ENCODE results near the gene DENND1A.
"Not testable (repeated sequence)": the region's sequence is repeated elsewhere in the genome, so short reads cannot be mapped to it uniquely, and the experiment has no call there.

DENND1A gene

GRCh38 chr9:123816817-123817472 is 113.0 kb downstream of the DENND1A start:
- DNase-seq (ENCODE audit: low spot score): no peak

GRCh38 chr9:123815856-123816255 is 114.1 kb downstream of the DENND1A start:
- not testable (repeated sequence) for DNase-seq (ENCODE audit: low spot score)

GRCh38 chr9:123814496-123814895 is 115.4 kb downstream of the DENND1A start:
- no peak for DNase-seq (ENCODE audit: low spot score)

GRCh38 chr9:123812984-123813383 is 116.9 kb downstream of the DENND1A start:
- DNase-seq (ENCODE audit: low spot score): no peak

GRCh38 chr9:123807251-123807650 is 122.7 kb downstream of the DENND1A start:
- DNase-seq (ENCODE audit: low spot score): no peak

- no peak for DNase-seq (ENCODE audit: low spot score)
Observed at GRCh38 chr9:123806829-123807228, 123.1 kb downstream of the DENND1A start.

GRCh38 chr9:123798195-123798594 is 131.7 kb downstream of the DENND1A start:
- no peak for DNase-seq (ENCODE audit: low spot score)

GRCh38 chr9:123796618-123797484 is 133.1 kb downstream of the DENND1A start:
- no peak for DNase-seq (ENCODE audit: low spot score)

- DNase-seq (ENCODE audit: low spot score): no peak
Observed at GRCh38 chr9:123796094-123796493, 133.8 kb downstream of the DENND1A start.

- no peak for DNase-seq (ENCODE audit: low spot score)
Observed at GRCh38 chr9:123795336-123795735, 134.6 kb downstream of the DENND1A start.

GRCh38 chr9:123792501-123792900 is 137.4 kb downstream of the DENND1A start:
- no peak for DNase-seq (ENCODE audit: low spot score)

GRCh38 chr9:123789554-123790292 is 140.2 kb downstream of the DENND1A start:
- DNase-seq (ENCODE audit: low spot score): no peak

- DNase-seq (ENCODE audit: low spot score): no peak
Observed at GRCh38 chr9:123787416-123787815, 142.5 kb downstream of the DENND1A start.

- DNase-seq (ENCODE audit: low spot score): no peak
Observed at GRCh38 chr9:123784518-123784917, 145.4 kb downstream of the DENND1A start.

GRCh38 chr9:123778232-123778902 is 151.6 kb downstream of the DENND1A start:
- DNase-seq (ENCODE audit: low spot score): no peak

GRCh38 chr9:123776708-123777537 is 153.0 kb downstream of the DENND1A start:
- no peak for DNase-seq (ENCODE audit: low spot score)

GRCh38 chr9:123775289-123776284 is 154.3 kb downstream of the DENND1A start:
- peak; percentile 1 for DNase-seq (ENCODE audit: low spot score)

GRCh38 chr9:123773783-123774182 is 156.1 kb downstream of the DENND1A start:
- no peak for DNase-seq (ENCODE audit: low spot score)

- no peak for DNase-seq (ENCODE audit: low spot score)
Observed at GRCh38 chr9:123772967-123773366, 157.0 kb downstream of the DENND1A start.

GRCh38 chr9:123772374-123772773 is 157.6 kb downstream of the DENND1A start:
- no peak for DNase-seq (ENCODE audit: low spot score)

Data from CD4-positive, alpha-beta T cell treated with Interleukin-2 at 100 ng/mL for 4 hours (primary cell).